Left lung (tissue), 10 donors: ENCODE measurements around the gene RPL32. TPM values are rescaled to one million over a fixed set of nuclear protein-coding genes. Genes with fewer than 3 reads are reported as not detected.

ENCODE experiments used
- ATAC-seq: fragments of 200-7000 bp; cut with Tn5 transposase; one replicate; pipeline ENCODE4 v1.9.1; 2020; ENCODE audit warnings: moderate library complexity
- DNase-seq, 4 donors: peaks; one replicate each; pipeline ENCODE4 v3.0.0-alpha.2; 2013 to 2020
- H3K27ac ChIP-seq, 2 donors: fragments of 200-600 bp; sonication (generic) in 1 of 2; one replicate each; pipeline versions ENCODE4 v1.5.0 to v1.8.0; 2020 to 2021
- H3K27me3 ChIP-seq, 2 donors: fragments of 200-600 bp; sonication (generic) in 1 of 2; one replicate each; pipeline versions ENCODE4 v1.5.0 to v1.8.0; 2020 to 2021
- H3K36me3 ChIP-seq, 2 donors: fragments of 200-600 bp; sonication (generic) in 1 of 2; one replicate each; pipeline versions ENCODE4 v1.5.0 to v1.8.0; 2020 to 2021
- H3K4me1 ChIP-seq, 2 donors: fragments of 200-600 bp; one replicate each; pipeline ENCODE4 v1.8.0; 2021
- H3K4me3 ChIP-seq, 2 donors: fragments of 200-600 bp; sonication (generic) in 1 of 2; one replicate each; pipeline versions ENCODE4 v1.5.0 to v1.8.0; 2020 to 2021; ENCODE audit warnings: mild to moderate bottlenecking in 1 of 2
- H3K9me3 ChIP-seq, 2 donors: fragments of 200-600 bp; sonication (generic) in 1 of 2; one replicate each; pipeline versions ENCODE4 v1.5.0 to v1.8.0; 2020 to 2021
- CTCF ChIP-seq, 2 donors: fragments of 200-600 bp; sonication (generic) in 1 of 2; IDR thresholded peaks; one replicate each; pipeline versions ENCODE4 v1.5.0 to v1.8.0; 2021; ENCODE audit warnings: antibody characterized with exemption in 2 of 2
- intact Hi-C, 2 donors: fragments of 100-400 bp; cut with DNase I; formaldehyde crosslinking; loops; one replicate each; pipeline versions ENCODE4 v1.11.2 to v1.14.2; 2022
- polyA plus RNA-seq, 6 donors: library from polyadenylated mRNA; unstranded; fragments of 120-200 nt; gene quantifications; one replicate each; pipeline ENCODE4 v1.2.1, GENCODE V29; 2013; ENCODE audit not compliant: insufficient read length in 6 of 6
- total RNA-seq, 2 donors: library from RNA; stranded (reverse); fragmentation: NEBNext Ultra II Directional; extraction: Animal tissue kit (Norgen Biotek cat#: 25700); gene quantifications; one replicate each; pipeline ENCODE4 v1.2.1, GENCODE V29; 2021
- donor health status: DM: no; HTN: yes; CAD: no.
- donor health status: DM: no; HTN: no; CAD: no.

Gene RPL32
- total and polyA plus RNA-seq, 8 donors: 1,223 to 2,940 (median 2,469) TPM

GRCh38 chr3:12832350-12833221 lies 8.8 kb downstream of the RPL32 start:
- intact Hi-C loops: no loop called here
- DNase-seq: no peak
- no peak for TF ChIP-seq CTCF (IDR thresholded peaks at IDR 0.05)
- H3K27ac ChIP-seq: no peak overlapping the region
- peaks cover 4 to 68% of the 10 kb centered on the region in 2 donors for H3K36me3 ChIP-seq
- ATAC-seq: no peak
- no peaks in the 10 kb centered on the region for H3K27me3 ChIP-seq
- H3K9me3 ChIP-seq: no peaks in the 10 kb centered on the region
- H3K4me1 ChIP-seq: peaks cover under 1 to 4% of the 10 kb centered on the region in 2 donors
- H3K4me3 ChIP-seq: no peak overlapping the region

- no peak for DNase-seq
- no peak overlapping the region for H3K27ac ChIP-seq
- H3K27me3 ChIP-seq: no peaks in the 10 kb centered on the region
- TF ChIP-seq CTCF (IDR thresholded peaks at IDR 0.05): no peak
- H3K9me3 ChIP-seq: no peaks in the 10 kb centered on the region
- no peaks in the 10 kb centered on the region for H3K4me1 ChIP-seq
- no peak overlapping the region for H3K4me3 ChIP-seq
- intact Hi-C loops: no loop called here
- ATAC-seq: no peak
- H3K36me3 ChIP-seq: peaks cover 4 to 56% of the 10 kb centered on the region in 2 donors
Observed at GRCh38 chr3:12831301-12831866, 10.0 kb downstream of the RPL32 start.

DNA sequence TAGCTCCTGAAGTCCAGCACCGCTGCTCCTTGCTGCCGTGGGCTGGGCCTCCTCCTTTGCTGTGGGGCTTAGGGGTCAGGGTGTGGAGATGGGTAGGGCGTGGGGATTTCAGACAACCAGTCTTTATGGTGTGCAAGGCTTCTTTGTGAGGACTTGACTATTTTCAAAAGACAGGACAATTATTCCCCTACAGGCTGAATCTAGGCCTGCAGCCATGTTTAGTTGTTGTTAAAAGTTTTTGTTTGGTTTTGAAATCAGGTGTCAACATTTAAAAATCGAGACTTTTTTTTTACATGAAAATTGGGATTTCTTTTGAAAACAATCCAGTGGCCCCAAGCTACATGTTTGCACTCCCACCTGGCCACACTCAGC lies 10.6 kb downstream of the RPL32 start:
- peaks cover 4 to 50% of the 10 kb centered on the region in 2 donors for H3K36me3 ChIP-seq
- H3K27ac ChIP-seq: no peak overlapping the region
- H3K4me3 ChIP-seq: no peak overlapping the region
- ATAC-seq: no peak
- H3K9me3 ChIP-seq: no peaks in the 10 kb centered on the region
- no peaks in the 10 kb centered on the region for H3K4me1 ChIP-seq
- DNase-seq: no peak
- no peaks in the 10 kb centered on the region for H3K27me3 ChIP-seq
- TF ChIP-seq CTCF (IDR thresholded peaks at IDR 0.05): no peak
- intact Hi-C loops: no loop called here

DNA sequence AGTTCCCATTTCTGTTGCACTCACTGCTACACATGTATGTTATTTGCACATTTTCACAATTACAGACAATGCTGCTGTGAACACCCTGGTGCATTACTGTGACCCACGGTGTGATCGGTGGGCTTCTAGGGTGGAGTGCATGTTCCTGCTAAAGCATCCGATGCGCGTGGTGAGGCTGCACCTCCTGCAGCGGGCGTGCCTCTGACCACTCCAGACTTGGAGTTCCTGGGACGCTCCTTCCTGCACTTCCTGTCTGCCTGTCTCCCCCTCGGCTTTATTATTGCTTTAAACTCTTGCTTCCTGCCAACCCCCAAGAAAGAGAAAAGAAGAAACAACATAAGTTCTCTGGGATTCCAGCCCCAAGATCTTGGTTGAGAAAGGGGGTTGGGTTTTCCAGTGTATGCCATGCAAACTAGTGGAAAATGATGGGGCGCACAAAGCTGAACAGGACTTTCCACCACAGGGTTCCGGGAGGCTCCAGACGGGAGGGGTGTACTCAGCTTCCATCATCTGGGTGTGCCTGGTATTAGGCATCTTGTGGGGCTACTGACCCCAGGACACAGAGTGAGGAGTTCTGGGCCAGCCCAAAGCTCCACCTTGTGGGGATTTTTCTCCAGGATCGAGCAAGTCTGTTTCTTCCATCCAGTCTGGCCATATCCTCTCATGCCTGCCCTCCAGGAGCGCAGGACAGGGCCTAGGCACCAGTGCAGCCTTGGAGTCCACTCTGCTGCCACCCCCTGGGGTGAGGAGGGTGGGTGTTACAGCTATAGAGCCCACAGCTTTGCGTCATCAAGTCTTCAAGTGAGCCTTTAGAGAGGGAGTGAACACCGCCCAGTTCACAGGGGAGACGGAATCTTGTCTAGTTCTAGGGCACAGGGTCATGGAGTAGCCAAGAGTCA lies 11.2 kb downstream of the RPL32 start:
- ATAC-seq (no peak), DNase-seq (no peak)
- no peaks in the 10 kb centered on the region for H3K4me1 ChIP-seq
- no peak overlapping the region for H3K4me3 ChIP-seq
- intact Hi-C loops: no loop called here
- no peaks in the 10 kb centered on the region for H3K9me3 ChIP-seq
- peaks cover 0 to 44% of the 10 kb centered on the region in 2 donors for H3K36me3 ChIP-seq
- no peak overlapping the region for H3K27ac ChIP-seq
- no peak for TF ChIP-seq CTCF (IDR thresholded peaks at IDR 0.05)
- no peaks in the 10 kb centered on the region for H3K27me3 ChIP-seq

DNA sequence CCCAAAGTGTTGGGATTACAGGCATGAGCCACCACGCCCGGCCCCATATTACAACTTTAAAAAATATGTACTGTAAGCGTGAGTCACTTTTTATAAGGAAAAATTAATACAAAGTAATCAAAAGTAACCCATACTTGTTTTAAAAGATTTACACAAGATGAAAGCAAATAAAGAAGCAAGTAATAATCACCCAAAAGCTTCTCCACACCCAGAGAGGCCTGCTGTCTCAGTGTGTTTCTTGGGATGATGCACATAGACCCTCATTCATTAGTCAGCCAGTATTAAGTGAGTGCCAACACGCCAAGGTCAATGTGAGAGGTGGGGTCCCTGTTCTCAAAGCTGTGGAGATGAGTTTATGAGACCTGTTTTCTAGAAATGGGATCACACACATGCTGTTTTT lies 12.0 kb downstream of the RPL32 start:
- no peaks in the 10 kb centered on the region for H3K27me3 ChIP-seq
- no peak for TF ChIP-seq CTCF (IDR thresholded peaks at IDR 0.05)
- DNase-seq (no peak), ATAC-seq (no peak)
- peaks cover 0 to 36% of the 10 kb centered on the region in 2 donors for H3K36me3 ChIP-seq
- intact Hi-C loops: no loop called here
- H3K27ac ChIP-seq: no peak overlapping the region
- no peak overlapping the region for H3K4me3 ChIP-seq
- no peaks in the 10 kb centered on the region for H3K9me3 ChIP-seq
- H3K4me1 ChIP-seq: no peaks in the 10 kb centered on the region
